Right hindlimb (tissue), 1 donor: Measurements from ENCODE around the gene BNC1.
"Not testable (repeated sequence)": the region's sequence is repeated elsewhere in the genome, so short reads cannot be mapped to it uniquely, and the experiment has no call there.

ENCODE experiments used
- DNase-seq: peaks from one replicate; pipeline ENCODE4 v3.0.0-alpha.2; 2018

Gene BNC1

GRCh38 chr15:83295417-83295816 lies 11.0 kb upstream of the BNC1 start:
- no peak for DNase-seq

GRCh38 chr15:83293201-83293600 lies 8.7 kb upstream of the BNC1 start:
- DNase-seq = no peak

- DNase-seq = no peak
These were observed 7.9 kb upstream of the BNC1 start for GRCh38 chr15:83292317-83292716.

- DNase-seq = no peak
These were observed 5.8 kb upstream of the BNC1 start for GRCh38 chr15:83290236-83290635.

- no peak for DNase-seq
These were observed 4.7 kb upstream of the BNC1 start for GRCh38 chr15:83289160-83289559.

GRCh38 chr15:83288381-83288801 lies 3.9 kb upstream of the BNC1 start:
- DNase-seq = no peak

- DNase-seq = no peak
These were observed 3.1 kb upstream of the BNC1 start for GRCh38 chr15:83287541-83288027.

GRCh38 chr15:83285979-83286553 lies 1.6 kb upstream of the BNC1 start:
- no peak for DNase-seq

- no peak for DNase-seq
These were observed 967 bp upstream of the BNC1 start for GRCh38 chr15:83285284-83285978.

- peak; percentile 23 for DNase-seq
These were observed 478 bp downstream of the BNC1 start for GRCh38 chr15:83283813-83284558.

GRCh38 chr15:83283138-83283812 lies 1.2 kb downstream of the BNC1 start:
- peak; percentile 60 for DNase-seq

- peak; percentile 24 for DNase-seq
These were observed 1.7 kb downstream of the BNC1 start for GRCh38 chr15:83282776-83283137.

- DNase-seq = no peak
These were observed 2.3 kb downstream of the BNC1 start for GRCh38 chr15:83282141-83282540.

GRCh38 chr15:83278191-83278590 lies 6.3 kb downstream of the BNC1 start:
- DNase-seq = no peak

- no peak for DNase-seq
These were observed 7.8 kb downstream of the BNC1 start for GRCh38 chr15:83276661-83277060.

GRCh38 chr15:83275412-83275811 lies 9.1 kb downstream of the BNC1 start:
- no peak for DNase-seq

GRCh38 chr15:83270176-83270575 lies 14.3 kb downstream of the BNC1 start:
- DNase-seq = no peak

- DNase-seq = no peak
These were observed 16.3 kb downstream of the BNC1 start for GRCh38 chr15:83268147-83268546.

GRCh38 chr15:83262594-83263315 lies 21.7 kb downstream of the BNC1 start:
- no peak for DNase-seq

- DNase-seq = not testable (repeated sequence)
These were observed 22.3 kb downstream of the BNC1 start for GRCh38 chr15:83262181-83262580.

GRCh38 chr15:83250781-83251180 lies 33.7 kb downstream of the BNC1 start:
- DNase-seq = no peak

GRCh38 chr15:83249030-83249343 lies 35.5 kb downstream of the BNC1 start:
- DNase-seq = no peak
